GM12891 (cell line): Measurements from ENCODE around the gene EEF1AKMT3.

Experiments used
- DNase-seq: peaks from one replicate; pipeline ENCODE4 v3.0.0; 2011; ENCODE audit warnings: low spot score; ENCODE audit not compliant: insufficient read length
- FAIRE-seq: peaks from 2 replicates; lab custom pipeline; 2011; peaks lifted over from hg19 to GRCh38; lab: Jason Lieb, UNC
- PAX5 ChIP-seq: IDR thresholded peaks from 2 replicates; pipeline ENCODE4 v1.6.1; 2011; ENCODE audit warnings: low read length, moderate library complexity, mild to moderate bottlenecking; ENCODE audit not compliant: insufficient read depth, severe bottlenecking
- POLR2A ChIP-seq: IDR thresholded peaks from 2 replicates; pipeline ENCODE4 v1.6.1; 2011; ENCODE audit warnings: low read depth, low read length, control low read depth
- POLR2AphosphoS5 ChIP-seq: IDR thresholded peaks from 2 replicates; pipeline ENCODE4 v1.6.1; 2011; ENCODE audit warnings: low read depth, low read length, control low read depth
- POU2F2 ChIP-seq: IDR thresholded peaks from 2 replicates; pipeline ENCODE4 v1.6.1; 2011; ENCODE audit warnings: low read depth, mild to moderate bottlenecking, control low read depth, low read length, moderate library complexity
- SPI1 ChIP-seq: IDR thresholded peaks from 2 replicates; pipeline ENCODE4 v1.6.1; 2011; ENCODE audit warnings: low read depth, low read length, control low read depth
- TAF1 ChIP-seq: IDR thresholded peaks from 2 replicates; pipeline ENCODE4 v1.6.1; 2011; ENCODE audit warnings: low read depth, low read length, control low read depth

The EEF1AKMT3 gene

DNA sequence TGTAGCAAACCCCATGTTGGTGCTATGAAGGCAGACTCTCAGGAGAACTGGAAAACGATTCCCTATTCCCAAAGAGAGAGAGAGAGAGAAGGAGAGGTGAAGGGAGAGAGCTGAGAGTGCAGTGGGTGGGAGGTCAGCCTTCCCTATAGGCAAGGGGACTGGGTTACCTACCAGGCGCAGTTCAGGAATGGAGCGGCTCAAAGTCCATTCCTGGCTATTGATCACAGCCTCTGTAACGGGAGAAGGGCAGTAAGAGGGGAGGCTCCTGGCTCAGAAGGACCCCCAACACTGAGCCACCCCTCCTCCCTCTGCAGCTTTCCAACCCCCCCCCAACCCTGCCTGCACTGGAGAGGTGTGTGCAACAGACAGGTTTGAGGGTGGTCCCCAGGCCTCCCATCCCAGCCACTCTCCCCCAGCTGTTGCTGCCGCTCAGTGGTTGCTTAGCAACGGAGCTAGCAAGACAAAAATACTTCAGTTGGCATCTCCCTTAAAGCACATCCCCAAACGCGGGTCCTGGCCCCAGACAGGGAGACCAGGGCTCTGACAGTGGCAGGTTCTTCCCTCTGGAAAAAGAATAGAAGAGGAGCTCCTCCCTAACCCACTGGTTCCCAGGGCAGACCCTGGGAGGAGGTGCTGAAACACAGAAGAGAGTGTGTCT lies 37.1 kb upstream of the EEF1AKMT3 start:
- no peak for TF ChIP-seq POU2F2
- no peak for TF ChIP-seq POLR2A
- TF ChIP-seq TAF1 = no peak
- TF ChIP-seq SPI1 = no peak
- TF ChIP-seq POLR2AphosphoS5 = no peak
- TF ChIP-seq PAX5 = no peak
- no peak for FAIRE-seq
- no peak for DNase-seq

DNA sequence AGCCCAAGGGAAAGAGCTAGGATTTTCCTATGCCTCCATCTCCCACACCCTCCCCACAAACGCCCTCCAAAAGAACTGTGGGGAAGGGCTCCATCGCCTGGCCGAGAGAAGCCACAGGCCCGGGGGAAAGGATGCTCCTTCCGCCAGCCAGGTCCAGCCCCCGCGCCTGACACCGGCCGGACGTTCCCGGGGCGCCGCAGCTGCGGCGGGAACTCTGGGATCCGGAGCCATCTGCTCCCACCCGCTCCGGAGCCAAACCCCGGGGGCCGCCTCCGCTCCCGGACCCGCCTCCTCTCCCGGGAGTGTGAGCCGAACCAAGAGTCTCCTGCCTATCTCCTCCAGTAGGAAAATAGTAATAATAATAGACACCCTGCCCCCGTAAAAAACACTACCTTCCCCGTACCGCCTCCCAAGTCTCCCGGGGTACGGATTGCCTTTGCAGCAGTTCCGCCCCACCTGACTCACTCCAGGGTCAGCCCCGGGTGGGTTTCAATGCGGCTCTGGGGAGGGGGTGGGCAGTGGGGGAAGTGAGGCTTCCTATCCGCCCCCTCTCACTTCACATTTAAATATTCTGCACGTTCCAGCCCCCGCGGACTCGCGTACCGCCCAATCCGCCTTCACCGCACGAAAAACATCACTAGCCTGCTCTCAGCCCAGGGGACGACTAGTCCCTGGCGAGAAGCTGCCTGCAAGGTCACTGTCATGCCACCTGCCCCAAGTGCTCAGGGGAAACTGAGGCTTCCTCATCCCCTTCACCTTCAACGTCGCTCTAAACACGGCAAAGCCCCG lies 36.3 kb upstream of the EEF1AKMT3 start:
- DNase-seq (no peak), FAIRE-seq (no peak)
- TF ChIP-seq PAX5 = no peak
- TF ChIP-seq TAF1 = no peak
- TF ChIP-seq SPI1 = no peak

DNA sequence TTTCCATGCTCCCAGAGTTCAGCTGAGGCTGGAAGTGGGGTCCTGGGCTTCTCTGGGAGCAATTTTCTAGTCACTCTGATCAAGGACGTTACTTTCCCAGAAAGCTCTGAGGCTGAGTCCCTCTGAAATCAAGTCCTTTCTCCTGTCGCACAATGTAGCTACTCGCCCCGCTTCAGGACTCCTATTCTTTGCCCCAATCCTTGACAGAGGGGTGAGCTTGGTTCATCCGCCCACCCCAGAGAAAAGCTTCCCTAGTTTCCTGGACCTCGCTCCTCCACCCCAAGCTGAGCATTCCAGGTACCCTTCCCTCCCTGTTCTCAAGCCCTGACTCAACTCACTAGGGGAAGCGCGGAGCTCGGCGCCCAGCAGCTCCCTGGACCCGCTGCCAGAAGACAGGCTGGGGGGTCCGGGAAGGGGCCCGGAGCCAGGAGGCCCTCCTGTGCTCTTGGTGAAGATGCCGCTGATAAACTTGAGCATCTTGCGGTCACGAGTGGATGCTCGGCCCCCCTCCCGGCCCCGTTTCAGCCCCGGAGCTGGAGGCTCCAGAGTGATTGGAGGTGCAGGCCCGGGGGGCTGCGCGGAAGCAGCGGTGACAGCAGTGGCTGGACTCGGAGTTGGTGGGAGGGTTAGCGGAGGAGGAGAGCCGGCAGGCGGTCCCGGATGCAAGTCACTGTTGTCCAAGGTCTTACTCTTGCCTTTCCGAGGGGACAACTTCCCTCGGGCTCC lies 35.5 kb upstream of the EEF1AKMT3 start:
- no peak for DNase-seq
- no peak for FAIRE-seq
- TF ChIP-seq TAF1 (no peak), POU2F2 (no peak), POLR2A (no peak), SPI1 (no peak), PAX5 (no peak), POLR2AphosphoS5 (no peak)

DNA sequence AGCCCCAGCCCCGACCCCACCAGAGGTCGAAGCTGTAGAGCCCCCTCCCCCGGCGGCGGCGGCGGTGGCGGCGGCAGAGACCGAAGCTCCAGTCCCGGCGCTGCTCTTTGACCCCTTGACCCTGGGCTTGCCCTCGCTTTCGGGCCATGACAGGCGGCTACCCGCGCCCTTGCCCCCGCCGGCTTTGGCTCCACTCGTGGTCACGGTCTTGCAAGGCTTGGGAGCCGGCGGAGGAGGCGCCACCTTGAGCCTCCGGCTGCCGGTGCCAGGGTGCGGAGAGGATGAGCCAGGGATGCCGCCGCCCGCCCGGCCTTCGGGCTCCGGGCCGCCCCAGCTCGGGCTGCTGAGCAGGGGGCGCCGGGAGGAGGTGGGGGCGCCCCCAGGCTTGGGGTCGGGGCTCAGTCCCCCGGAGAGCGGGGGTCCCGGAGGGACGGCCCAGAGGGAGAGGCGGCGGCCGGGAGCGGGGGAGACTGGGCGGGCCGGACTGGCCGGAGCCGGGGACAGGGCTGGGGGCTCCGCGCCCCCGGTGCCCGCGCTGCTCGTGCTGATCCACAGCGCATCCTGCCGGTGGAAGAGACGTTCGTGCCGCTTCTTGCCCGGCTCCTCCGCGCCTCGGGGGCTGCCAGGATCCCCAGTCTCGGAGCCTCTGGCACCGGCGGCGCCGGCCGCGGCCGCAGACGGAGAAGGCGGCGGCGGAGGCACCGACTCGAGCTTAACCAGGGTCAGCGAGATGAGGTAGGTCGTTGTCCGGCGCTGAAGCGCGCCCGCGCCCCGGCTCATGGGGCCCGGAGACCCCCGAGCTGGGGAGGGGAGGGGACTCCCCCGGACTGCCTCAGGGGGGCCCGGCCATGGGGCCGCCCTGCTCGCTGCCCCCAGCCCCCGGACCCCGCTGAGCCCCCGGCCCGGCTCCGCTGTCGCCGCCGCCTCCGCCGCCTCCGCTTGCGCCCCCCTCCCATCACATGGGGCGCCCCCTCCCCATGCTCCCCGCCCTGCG lies 34.6 kb upstream of the EEF1AKMT3 start:
- TF ChIP-seq TAF1 = no peak
- FAIRE-seq = no peak
- DNase-seq = no peak

DNA sequence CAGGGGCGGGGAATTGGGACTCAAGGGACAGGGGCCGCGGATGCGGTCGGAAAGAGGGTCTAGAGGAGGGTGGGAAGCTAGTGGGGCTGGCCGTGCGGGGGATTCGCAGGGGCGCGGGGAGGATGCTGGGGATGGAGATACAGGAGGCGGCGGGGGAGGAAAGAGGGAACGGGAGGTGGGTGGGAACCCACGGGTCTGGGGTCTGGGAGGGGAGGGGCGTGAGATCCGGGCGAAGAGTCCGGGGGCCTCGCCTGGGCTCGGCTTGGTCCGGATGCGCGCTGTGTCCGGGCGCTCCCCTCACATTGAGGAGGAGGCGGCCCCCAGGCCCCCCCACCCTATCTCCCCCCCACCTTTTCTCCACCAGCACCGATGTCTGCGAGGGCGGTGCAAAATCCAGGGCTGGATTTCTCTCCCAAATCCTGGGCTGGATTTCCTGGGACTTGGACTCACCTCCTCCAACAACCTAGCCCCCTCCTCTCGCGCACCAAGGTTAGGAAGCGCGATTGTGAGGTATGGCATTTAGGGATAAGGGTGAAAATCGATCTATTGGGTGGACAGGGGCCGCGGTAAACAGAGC lies 33.7 kb upstream of the EEF1AKMT3 start, which contains the start of gene AGAP2:
Gene AGAP2, minus strand, starts transcription at position 82 of the 577 bp plus-strand sequence. CDS start 496 bp downstream, outside the sequence.
- no peak for TF ChIP-seq POU2F2
- TF ChIP-seq PAX5 = no peak
- no peak for TF ChIP-seq TAF1
- TF ChIP-seq POLR2AphosphoS5 = no peak
- no peak for TF ChIP-seq POLR2A
- TF ChIP-seq SPI1 = no peak
- DNase-seq = no peak
- FAIRE-seq = no peak

DNA sequence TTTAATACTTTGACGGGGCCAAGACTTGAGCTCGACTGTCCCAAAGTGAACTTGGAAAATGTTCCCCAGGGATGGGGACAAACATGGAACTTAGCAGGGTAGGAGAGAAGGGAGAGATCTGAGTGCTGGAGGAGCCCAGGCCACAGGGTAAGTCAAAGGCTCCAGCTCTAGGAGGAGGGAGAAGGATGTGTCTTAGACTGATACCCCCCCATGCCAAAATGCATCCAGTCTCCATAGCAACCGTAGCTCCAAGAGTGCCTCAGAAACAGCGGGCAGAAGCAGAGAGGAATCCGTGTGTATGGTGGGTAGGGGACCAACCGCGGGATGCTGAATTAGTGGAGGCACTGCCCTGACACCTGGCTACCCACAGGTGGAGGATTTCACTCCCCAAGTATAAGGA lies 33.0 kb upstream of the EEF1AKMT3 start:
- TF ChIP-seq SPI1 (no peak), POU2F2 (no peak), POLR2A (no peak), PAX5 (no peak), POLR2AphosphoS5 (no peak), TAF1 (no peak)
- DNase-seq (no peak), FAIRE-seq (no peak)

DNA sequence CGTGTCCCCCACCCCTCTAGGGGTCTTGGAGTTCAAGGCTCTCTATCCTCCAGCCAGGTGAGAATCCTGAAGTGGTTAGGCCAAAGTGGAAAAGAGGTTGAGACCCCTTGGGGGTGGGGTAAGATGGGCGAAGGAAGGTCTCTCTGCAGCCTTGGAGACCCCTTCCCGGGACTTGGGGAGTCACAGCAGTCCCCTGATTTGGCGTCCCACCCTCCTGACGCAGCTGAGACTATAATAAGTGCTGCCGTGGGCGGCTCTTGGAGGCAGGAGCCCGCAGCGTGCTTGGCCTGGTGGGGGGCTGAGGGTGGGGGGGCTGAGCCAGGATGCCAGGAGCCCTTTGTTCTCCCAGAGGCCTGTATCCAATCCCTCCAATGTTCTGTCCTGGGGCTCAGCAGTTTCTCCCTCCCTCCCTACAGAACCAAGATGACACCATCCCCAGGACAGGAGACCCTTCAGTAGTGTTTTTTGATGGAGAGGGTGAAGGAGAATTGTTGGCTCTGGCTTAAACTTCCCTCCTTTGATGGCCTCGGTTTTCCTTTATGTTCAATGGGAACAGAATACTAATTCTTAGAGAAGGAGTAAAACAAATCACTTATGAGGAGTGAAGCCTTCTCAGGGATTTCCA lies 32.4 kb upstream of the EEF1AKMT3 start:
- no peak for FAIRE-seq
- TF ChIP-seq POLR2A = no peak
- TF ChIP-seq POU2F2 = no peak
- no peak for TF ChIP-seq PAX5
- TF ChIP-seq TAF1 = no peak
- no peak for TF ChIP-seq POLR2AphosphoS5
- no peak for TF ChIP-seq SPI1
- DNase-seq = no peak

DNA sequence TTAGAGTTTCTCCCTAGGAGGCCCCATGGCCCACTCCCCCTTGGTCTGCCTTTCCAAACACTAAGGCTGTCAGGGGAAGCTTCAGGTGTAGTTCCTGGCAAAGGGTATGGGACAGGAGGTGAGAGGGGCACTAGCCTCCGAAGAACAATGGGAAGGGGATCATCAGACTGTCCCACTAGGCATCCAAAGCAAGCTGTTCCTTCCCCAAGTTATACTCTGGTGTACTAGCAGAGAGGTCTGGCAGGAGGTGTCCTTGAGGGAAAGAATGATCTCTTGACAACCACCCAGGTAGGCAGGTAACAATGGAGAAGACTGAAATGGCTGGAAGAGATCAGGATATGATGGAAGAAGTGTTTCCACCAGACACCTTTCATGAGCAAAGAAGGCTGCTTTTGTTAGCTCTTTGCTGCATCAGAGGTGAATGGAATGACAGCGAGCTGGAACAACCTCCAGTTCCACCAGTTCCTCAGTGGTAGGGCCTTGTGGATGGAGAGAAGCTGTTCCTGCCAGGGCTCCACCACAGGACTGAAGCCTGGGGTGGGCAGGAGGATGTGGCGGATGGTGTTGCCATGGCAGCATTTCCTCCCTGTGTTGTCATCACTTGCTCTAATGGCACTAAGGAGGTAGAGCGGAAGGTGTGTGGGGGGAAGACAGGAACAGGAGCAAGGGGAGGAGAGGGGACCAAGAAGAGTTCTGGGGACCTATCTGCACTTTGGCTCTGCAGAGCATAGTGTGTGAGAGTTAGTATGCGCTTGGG lies 31.6 kb upstream of the EEF1AKMT3 start:
- DNase-seq (peak; percentile 75), FAIRE-seq (peak; percentile 90)
- TF ChIP-seq POU2F2 (no peak), SPI1 (peak; percentile 40), POLR2A (no peak)
